Measurements from ENCODE around the gene RIMBP2.

RIMBP2 gene

DNA sequence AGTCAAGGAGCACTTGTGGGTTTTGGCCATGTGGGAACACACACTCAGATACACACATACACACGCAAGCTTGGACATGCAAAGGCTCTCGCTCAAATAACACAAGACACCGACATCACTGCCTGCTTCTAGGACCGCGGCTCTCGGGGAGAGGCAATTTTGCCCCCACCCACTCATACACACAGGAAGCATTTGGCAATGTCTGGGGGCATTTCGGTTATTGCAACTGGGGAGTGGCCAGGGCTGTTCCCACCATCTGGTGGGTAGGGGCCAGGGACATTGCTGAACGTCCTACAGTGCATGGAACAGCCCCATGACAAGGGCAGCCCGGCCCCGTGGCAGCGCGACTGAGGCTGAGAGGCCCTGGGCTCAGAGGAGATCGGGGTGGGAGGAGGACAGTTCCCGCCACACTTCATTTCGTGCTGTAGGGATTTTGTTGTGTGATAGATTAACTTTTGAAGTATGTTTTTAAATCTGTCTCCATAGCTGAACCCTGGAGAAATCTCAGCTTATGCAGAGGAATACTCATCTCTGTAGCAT, 35.6 kb downstream of the RIMBP2 start:
- DNase-seq (ENCODE audit: low read depth, low spot score) = no peak

DNA sequence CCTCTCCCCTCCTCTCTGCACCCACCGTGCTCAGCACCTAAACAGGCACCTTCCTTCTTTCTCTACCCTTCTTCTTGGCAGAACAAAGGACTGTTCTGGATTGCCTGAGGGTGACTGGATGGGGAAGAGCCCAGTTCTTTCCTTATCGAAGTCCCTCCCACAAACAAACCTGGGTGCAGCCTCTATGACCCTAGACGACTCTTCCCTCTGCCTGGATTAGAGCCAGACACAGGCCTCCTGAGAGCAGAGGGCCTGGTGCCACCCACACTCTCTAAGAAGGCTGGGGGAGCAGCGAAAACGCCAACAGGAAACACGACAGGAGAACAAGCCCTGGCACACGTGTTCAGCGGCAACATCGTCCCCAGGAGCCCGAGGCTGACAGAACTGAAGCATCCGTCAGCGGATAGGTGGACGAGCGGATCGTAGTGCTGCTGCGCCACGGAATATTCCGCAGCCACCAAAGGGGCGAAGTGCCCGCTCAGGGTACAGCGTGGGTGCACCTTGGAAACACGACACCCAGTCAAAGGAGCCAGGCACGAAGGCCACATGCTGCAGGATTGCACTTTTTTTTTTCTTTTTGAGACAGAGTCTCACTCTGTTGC, 38.0 kb downstream of the RIMBP2 start:
- DNase-seq (ENCODE audit: low read depth, low spot score) = no peak

DNA sequence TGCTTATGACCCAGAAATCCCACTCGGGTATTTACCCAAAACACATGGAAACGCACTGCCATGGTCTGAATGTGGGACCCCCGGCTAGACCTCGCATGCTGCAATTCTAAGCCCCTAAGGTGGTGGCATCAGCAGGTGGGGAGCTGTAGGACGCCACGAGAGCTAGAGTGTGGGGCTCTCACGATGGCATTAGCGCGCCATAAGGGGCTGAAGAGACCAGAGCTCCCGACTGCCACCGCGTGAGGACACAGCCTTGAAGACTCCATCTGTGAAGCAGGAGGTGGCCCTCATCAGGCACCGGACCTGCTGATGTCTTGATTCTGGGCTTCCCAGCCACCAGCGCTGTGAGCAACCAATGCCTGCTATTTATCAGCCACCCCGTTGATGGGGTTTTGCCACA, 40.3 kb downstream of the RIMBP2 start:
- no peak for DNase-seq (ENCODE audit: low read depth, low spot score)

DNA sequence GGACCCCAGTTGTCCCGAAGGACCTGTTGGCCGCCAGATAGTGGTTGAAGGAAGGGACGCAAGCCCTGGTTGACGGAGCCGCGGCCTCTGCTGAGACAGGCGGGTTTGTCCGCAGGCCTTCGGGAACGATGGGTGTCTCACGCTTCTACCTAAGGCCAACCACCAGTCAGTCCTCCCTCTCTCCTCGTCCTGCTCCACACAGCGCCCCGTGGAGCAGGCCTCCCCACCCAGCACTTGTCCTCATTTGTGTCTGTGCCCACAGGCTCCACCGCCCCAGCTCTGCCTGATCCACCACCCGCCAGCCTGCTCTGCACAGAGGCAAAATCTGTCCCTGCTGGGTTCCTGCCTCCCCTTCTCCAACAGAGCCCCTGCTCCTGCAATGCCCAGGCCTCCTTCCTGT, 41.0 kb downstream of the RIMBP2 start:
- DNase-seq (ENCODE audit: low read depth, low spot score) = no peak

DNA sequence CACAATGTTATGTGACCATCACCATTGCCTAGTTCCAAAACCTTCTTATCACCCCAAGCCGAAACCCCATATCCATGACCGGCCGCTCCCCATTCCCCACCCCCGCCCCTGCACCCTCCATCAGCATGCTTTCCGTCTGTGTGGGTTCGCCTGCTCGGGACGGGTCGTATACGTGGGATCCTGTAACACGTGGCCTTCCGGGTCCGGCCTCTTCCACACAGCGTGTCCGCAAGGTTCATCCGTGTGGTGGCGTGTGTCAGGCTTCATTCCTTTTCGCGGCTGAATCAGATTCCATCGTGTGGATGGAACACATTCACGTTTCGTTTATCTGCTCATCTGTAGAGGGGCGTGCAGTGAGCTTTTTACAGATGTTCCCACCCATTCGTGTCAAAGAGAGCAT, 41.4 kb downstream of the RIMBP2 start:
- DNase-seq (ENCODE audit: low read depth, low spot score) = no peak

DNA sequence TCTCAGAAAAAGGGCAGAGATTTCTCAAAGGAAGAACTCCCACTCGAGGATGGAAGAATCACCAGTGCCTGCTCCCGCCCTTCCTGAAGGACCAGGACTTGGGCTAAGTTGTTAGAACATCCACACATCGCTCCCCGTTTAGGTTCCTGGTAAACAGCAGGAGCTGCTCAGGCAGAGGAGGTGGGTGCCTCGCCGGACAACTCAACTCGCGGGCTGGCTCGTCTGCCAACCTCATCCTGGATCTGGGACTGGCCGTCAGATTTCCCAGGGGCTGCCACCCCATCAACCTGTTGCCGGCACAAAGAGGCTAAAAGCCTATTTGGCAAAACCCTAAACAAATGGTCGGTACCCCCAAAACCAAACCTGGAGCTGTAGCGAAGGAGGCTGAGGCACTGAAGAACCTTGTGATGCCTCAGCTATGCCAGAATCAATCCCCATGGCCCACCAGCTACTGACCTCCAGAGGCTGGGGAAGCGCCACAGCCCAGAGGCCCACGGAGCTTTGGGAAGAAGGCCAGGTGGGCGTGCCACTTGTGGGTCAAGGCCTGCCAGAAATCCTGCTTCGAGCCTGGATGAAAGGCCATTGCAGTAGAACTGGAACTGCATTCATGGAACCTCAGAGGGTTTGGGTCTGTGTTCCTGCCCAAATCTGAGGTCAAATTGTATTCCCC, 42.9 kb downstream of the RIMBP2 start:
- no peak for DNase-seq (ENCODE audit: low read depth, low spot score)

DNA sequence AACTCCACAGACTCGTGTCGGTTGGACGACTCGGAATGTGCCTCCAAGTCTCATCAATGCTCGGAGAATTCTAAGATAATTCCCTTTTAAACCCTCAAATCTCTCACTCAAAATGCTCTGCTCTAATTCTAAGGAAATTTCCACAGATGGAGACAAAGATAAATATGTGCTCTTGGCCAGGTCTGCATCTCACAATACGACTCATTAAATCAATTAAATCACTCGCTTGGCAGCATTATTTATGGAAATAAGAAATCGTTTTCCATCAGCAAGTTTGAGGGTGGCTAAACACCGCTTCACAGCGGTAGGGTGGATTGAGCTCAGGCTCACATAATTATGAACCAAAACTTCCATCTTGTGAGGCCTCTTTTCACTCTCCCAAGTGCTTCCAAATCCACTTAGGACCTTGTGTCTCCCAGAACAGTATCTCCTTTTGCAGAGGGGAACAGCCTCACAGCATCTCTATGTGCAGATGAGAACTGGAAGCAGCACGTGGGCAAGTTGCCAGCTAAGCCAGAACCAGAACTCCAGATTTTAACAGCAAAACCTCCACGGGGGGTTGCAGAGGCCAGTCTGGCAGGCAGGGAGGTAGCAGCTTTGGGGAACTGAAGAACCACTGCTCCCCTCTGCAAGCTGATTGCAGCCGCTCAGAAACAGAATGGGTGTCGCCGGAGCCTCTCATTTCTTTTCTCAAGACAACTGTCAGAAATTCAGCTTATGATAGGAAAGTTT, 43.8 kb downstream of the RIMBP2 start:
- DNase-seq (ENCODE audit: low read depth, low spot score) = no peak

DNA sequence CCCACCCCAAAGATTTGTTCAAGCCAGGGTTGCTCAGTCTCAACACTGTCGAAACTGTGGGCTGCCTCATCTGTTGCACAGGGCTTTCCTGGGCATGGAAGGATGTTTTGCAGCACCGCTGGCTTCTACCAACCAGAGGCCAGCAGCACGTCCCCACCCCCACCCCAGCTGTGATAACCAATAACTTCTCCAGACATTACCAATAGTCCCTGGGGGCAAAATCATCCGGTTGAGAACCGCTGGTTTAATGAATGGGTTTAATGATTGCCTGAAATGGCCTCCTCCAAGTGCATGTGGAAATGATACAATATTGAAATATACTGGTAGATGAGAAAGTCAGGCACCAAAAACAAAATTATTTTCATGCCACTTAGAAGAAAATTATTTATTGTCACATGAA, 44.5 kb downstream of the RIMBP2 start:
- no peak for DNase-seq (ENCODE audit: low read depth, low spot score)

DNA sequence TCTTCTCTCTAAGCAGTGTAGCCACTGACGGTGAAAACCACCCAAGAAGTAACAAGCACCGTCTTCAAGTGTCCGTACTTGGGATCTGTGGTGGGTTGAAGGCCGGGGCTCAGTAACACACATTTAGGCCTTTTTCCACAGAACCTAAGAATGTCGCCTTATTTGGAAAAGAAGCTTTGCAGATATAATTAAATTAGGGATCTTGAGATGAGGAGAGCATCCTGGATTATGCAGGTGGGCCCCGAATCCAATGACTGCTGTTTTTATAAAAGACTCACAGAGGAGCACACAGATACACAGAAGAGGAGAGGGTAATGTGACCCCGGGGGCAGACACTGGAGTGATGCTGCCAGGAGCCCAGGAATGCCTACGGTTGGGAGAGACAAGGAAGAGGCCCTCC, 46.3 kb downstream of the RIMBP2 start:
- DNase-seq (ENCODE audit: low read depth, low spot score) = no peak

DNA sequence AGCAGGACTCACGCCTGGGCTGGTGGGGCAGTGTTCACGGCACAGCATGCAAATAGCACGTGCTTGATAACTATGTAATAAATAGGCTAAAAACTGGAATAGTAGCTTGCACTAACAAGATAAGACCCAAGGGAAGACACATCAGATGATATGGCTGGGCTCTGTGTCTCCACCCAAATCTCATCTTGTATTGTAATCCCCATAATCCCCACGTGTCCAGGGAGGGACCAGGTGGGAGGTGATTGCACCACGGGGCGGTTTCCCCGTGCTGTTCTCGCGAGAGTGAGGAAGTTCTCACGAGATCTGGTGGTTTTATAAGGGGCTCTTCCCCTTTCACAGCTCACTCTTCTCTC, 46.9 kb downstream of the RIMBP2 start:
- no peak for DNase-seq (ENCODE audit: low read depth, low spot score)

DNA sequence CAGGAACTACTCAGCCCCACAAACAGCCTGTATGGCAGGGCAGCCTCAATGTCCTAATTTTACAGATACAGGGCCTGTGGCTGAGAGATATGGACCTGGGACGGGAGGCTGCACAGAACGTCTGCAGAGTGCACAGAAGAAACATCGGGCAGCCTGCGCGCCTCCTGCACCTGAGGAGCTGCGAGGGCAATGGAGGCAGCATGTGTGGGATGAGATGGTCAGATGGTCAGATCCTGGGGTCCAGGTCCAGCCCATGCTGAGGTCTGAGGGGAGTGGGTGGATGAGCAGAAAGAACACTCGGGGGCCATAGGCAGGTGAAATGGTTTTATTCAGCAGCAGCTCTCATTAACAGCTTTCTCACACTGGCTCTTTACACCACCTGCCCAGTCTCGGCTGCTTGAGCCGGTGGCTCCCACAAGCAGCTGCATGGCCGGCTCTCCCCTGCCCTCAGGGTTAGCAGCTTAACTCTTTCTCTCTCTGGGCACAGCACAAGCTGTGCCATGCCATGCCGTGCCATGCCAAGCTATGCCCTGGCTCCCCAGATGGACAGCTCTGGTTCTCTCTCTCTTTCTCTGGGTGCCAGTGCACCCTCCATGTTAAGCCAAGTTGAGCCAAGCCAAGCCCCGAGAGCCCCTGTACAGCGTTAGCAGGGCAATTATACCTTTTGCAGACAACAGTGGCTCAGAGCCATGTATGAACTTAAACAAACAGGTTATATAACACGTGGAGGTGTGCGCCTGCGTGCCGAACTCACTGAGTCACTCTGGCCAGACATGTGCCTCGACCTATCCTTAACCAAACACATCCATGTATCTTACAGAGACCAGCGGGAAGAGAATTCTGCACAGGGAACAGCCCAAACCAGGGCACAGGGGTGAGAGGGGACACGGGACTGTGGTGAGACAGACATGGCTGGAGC, 47.6 kb downstream of the RIMBP2 start:
- DNase-seq (ENCODE audit: low read depth, low spot score) = no peak

DNA sequence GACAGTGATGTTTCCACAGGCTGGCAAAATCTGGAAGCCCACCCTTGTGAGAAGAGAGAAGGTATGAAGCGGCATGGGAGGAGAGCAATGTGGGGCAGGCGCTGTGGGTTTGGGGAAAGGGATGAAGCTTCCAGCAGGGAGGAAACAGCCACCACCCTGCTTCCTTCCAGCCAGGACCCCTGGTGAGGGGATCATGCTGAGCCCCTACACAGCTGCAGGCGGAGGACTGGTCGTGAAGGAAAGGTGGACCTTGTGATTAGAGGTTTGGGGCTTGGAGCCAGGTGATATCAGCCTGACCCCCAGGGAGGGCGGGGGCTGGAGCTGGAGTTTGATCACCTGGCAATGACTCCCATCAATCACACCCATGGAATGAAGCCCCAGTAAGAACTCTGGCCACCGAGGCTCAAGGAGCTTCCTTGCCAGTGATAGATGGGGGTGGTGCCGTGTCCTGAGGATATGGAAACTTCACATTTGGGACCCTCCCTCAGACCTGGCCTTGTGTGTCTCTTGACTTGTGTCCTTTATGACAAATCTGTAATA, 48.6 kb downstream of the RIMBP2 start:
- DNase-seq (ENCODE audit: low read depth, low spot score) = no peak

DNA sequence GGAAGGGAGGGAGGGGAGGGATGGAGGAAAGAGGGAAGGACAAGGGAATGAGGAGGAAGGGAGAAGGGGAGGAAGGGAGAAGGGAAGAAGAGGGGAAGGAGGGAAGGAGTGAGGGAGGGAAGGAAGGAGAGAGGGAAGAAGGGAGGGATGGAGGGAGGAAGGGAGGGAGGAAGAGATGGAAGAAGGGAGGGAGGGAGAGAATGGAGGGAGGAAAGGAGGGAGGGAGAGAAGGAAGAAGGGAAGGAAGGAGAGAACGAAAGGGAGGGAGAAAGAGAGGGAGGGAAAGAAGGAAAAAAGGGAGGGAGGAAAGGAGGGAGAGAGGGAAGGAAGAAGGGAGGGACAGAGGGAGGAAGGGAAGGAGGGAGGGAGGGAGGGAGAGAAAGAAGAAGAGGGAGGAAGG, 49.5 kb downstream of the RIMBP2 start:
- DNase-seq (ENCODE audit: low read depth, low spot score) = no peak

DNA sequence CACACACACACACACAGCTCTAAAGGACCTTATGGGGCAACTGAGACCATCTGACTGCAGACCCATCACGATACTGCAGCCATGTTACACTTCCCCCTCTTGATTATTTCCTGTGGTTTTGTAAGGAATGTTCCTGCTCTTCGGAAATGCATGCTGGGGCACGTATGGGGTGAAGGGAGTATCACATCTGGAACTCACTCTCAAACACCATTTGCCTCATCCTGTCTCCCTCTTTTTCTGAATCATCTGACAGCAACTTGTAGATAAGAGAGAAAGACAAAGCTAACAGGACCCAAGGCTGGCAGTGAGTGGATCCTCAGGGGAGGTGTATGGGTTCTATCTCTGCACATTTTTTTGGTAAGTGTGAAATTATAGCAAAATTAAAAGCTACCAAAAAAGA, 50.3 kb downstream of the RIMBP2 start:
- DNase-seq (ENCODE audit: low read depth, low spot score) = no peak

DNA sequence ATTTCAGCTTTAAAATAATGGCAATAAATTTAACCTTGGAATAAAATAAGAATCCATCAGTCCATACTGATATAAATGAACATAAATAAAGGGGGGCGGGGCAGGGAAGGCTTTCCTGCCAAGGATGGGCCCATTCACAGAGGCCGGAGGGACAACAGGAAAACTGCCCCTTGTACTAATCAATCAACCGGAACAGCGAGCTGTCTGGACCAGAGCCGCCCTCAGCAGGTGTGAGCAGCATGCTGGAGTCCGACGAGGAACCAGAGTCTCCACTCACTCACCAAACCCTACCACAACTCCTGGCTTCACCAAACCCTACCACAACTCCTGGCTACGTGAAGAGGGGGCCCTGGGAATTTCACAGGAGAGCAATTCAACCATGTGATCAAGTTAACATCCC, 51.3 kb downstream of the RIMBP2 start:
- no peak for DNase-seq (ENCODE audit: low read depth, low spot score)

DNA sequence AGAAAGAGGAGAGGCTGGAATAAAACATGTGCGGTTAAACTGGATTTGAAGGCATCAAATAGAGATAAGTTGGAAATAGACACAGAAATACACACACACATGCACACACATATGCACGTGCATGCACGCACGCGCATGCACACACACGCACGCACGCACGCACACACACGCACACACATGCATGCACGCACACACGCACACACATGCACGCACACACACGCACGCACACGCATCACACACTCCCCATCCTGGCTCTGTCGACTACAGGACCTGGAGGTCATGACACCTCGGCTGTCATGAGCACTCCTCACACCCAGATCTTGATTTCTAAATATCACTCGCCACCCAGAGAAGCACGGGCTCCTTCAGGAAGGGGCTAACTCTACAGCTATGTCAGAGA, 51.8 kb downstream of the RIMBP2 start:
- DNase-seq (ENCODE audit: low read depth, low spot score) = no peak

DNA sequence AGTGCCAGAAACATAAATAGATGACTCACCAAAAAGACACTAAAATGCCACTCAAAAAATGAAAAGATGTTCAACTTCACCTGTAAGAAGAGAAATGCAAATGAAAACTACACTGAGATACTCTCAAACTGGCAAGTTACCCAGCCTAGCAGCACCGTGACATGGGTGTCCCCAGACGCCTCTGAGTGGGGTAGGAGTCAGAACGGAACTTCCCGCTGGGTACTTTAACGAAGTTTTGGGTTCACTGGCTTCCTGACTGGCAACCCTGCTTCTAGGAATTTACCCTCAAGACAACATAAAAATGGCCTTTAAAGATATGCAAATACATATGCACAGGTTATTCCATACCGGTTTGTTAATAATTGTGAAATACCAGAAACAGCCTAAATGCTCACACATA, 52.6 kb downstream of the RIMBP2 start:
- no peak for DNase-seq (ENCODE audit: low read depth, low spot score)

DNA sequence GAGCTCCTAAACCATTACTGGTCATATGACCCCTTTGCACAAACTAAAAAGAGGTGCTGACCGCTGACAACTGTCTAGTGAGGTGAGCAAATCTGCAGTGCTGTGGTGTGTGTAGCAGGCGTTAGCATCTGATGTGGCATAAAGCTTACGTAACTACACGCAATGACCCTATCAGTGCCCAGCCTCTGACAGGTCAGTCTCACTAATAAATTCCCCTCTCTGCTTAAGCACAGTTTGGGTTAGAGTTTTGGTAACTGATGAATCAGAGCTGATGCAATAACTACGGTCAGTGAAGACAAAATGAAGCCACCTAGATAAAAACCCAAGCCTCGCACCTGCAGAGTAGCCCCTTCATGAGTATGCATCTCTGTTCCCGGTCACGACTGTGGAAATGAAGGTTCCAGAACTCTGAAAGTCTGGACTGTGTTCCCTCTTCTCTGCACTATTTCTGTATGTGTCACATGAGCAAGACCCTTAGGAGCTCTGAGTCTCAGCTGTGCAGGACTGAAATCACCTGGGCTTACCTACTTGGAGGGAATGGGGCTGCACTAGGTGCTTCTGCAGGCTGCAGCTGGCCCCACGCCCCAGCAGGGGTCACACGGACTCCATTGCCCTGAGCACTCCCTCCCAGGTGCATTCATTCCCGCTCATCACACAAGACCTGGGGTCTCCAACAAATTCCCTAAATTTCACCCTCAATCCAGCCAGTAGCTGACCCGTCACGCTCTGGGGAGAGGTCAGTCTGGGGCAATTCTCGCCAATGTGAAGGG, 54.4 kb downstream of the RIMBP2 start:
- DNase-seq (ENCODE audit: low read depth, low spot score) = no peak

DNA sequence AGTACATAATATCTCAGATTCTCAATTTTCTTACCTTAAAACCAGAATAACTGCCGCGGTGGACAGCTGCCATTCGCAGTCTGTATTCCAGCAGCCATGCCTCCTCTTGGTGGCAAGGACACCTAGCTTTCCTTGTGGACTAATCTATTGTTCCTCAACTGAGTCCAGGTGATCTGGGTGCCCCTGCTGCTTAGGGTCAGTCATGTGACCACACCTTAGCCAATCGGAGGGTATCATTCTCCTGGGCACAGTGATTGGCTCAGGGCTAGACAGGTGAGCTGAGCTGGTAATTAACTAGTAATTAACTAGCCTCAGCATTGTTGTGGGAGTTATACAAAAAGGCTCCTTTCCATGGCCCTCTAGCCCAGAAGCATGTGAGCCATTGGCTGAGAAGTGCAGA, 55.0 kb downstream of the RIMBP2 start:
- DNase-seq (ENCODE audit: low read depth, low spot score) = no peak

DNA sequence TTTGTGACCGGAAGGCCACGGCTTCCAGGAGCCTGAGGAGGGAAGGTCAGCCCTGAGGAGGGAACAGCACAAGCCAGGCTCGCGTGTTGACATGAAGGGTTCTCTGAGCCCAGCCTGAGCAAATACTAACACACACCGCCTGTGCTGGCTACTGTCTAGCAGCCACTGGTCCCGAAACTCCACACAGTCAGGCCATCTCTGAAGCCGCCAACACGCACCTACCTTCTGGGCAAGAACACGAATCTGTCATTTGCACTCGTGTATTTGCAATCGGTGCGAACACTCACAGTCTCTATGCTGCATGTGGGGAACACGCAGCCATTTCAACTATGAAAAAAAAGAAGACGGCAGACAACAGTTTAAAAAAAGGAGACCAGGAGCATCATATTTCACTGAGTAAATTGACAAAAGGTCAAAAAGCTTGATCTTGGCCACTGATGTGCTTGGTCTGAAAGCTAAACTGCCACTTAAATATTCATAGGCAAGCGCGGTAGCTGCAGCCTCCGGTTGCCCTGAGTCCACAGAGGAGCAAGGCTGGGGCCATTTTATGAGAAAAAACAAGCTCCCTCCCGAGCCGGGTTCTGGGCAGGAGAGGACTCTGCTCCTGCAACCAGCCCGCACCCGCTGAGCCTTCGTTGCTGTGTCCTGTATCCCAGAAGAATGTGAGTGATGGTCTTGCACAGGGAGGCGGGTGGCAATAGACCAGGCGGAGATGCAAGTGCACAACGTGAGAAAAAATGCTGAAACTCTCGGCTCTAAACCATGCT, 57.8 kb downstream of the RIMBP2 start:
- DNase-seq (ENCODE audit: low read depth, low spot score) = no peak
